GM18519 (cell line): ENCODE data around the gene PARP8.

Experiments
- ATAC-seq: cut with Tn5 transposase; IDR thresholded peaks from one replicate; pipeline ENCODE4 v1.9.1; 2021; ENCODE audit warnings: mild to moderate bottlenecking, moderate library complexity; ENCODE audit not compliant: unreplicated experiment, low FRiP score

PARP8 gene

GRCh38 chr5:50829023-50829422, 162.6 kb downstream of the PARP8 start:
- ATAC-seq = no peak

DNA sequence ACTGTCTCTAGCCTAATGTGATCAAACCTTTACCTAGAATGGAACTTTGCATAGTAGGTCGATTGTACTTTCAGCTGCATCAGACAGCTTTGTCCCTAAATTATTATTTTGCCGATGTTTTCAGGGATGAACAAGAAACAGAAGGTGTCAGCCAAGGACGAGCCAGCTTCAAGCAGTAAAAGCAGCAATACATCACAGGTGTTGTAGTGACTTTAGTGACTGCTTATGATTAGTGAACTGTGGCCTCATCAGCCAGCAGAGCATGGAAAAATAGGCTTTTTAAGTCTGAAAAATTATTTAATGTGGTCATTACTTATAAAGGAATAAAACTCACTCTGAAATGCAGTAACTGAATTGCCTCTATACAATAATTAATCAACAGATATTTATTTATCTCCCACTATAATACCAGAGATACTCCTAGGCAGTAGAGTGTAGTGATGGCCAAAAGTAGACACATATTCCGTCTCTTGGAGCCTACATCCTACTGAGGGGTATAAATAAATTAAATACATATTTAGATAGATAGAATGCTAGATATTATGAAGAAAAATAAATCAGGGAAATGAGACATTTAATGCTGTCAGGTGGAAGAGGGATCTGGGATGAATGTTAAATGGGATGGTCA, 166.3 kb downstream of the PARP8 start:
- ATAC-seq = no peak

DNA sequence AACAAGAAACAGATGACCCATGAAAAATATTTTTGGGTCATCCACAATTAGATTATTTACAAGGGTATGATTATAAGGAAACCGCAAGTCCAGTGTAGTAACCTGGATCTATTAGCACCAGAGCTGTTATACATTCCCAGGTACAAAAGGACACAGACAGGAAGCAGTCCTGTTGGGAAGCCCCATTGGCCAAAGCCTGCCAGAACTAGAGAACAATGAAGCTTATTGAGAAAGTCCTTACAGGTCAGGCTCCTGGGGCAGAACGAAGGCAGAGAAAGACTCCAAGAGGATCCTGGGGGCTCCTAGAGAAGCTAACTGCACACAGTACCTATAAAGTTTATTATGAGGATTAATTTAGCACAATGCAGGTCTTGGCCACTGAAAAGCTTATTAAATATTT, 169.9 kb downstream of the PARP8 start:
- no peak for ATAC-seq

- no peak for ATAC-seq
Observed at GRCh38 chr5:50839472-50839871, 173.0 kb downstream of the PARP8 start.

- no peak for ATAC-seq
Observed at GRCh38 chr5:50843091-50843490, 176.7 kb downstream of the PARP8 start.

DNA sequence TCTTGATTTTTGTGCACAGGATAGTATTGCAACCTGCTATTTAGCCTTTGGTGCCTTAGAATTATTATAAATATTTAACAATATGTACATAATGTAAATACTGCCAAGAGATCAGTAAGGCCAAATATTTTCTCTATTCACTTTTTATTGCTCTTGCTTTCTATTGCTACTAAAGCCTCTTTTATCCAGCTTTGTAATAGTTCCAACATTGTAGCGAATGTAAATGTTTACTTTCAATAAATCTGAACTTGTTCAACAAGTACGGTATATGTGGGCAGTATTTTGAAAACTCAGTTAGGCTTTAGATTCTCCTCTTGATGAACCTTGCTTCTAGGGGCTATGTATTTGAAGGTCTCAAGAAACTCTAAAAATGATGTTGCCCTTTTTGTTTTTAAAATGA, 179.8 kb downstream of the PARP8 start:
- ATAC-seq = no peak

- no peak for ATAC-seq
Observed at GRCh38 chr5:50849554-50849953, 183.1 kb downstream of the PARP8 start.

- ATAC-seq = peak; percentile 53
Observed at GRCh38 chr5:50853151-50853550, 186.7 kb downstream of the PARP8 start.

GRCh38 chr5:50854082-50854481, 187.6 kb downstream of the PARP8 start:
- no peak for ATAC-seq

GRCh38 chr5:50855001-50855400, 188.6 kb downstream of the PARP8 start:
- no peak for ATAC-seq

DNA sequence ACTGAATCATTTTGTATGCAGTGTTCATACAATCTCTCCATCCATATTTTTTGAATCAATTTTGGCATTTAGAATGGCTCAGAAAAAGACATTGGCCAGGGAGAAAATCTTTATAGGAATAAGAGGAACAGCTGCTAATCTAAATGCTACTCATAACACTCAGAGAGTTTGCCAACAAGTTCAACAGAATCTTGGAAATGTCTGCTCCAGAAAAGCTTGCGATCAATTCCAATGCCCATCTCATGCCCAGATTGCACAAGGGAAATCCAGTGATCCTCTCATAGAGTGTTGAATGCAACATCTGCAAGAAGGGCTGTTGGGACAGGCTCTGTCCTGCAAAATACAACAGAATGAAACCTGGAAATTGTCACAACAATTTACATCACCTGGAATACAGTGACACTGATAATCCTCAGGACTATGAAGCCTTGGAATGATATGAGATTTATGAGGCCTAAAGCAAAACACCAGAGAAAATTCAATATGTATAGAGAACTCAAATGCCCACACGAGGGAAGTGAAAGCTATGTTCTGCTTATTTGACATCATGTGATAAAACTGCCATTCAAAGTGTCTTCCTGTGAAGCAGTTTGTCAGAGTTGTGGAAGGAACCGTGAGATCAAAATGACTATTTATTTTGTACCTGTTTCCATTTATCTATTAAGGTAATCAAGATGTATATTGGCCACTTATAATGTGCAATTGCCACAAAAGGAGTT, 190.1 kb downstream of the PARP8 start:
- ATAC-seq = peak; percentile 88

- ATAC-seq = no peak
Observed at GRCh38 chr5:50863534-50864170, 197.2 kb downstream of the PARP8 start.

DNA sequence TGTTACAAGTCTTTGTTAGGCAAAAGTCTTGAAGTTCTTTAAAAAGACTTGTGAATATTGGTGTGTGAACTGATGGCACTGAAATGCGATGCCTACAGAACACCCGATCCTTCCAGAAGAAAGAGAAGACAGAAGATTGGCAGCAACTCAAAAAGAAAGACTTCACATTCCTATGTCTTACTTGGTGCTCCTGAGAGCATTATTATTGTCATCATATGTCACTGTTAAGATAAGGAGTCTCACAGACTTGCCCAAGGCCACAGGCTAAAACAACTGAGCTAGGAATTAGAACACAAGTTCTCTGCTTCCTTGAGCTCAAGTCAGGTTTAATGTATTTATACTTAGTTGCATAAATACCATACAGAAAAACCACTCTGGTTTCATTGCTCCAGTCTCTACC, 198.0 kb downstream of the PARP8 start:
- ATAC-seq = no peak

DNA sequence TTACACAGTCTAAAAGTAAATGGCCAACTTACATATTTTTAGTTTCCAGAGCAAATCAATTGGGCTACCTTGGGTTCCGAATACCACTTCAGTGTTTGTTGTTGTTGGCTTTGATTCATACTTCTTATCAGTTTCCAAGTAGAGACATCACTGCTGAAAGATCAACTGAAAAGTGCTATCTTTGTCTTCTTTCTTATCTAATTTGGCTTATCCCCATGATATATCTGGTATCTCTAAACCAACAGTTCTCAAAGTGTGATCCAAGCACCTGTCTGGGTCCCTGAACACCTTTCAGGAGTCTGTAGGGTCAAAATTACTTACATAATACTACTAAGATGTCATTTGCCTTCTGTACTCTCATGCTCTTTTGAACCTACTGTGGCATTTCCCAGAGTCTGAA, 200.0 kb downstream of the PARP8 start:
- ATAC-seq = no peak

DNA sequence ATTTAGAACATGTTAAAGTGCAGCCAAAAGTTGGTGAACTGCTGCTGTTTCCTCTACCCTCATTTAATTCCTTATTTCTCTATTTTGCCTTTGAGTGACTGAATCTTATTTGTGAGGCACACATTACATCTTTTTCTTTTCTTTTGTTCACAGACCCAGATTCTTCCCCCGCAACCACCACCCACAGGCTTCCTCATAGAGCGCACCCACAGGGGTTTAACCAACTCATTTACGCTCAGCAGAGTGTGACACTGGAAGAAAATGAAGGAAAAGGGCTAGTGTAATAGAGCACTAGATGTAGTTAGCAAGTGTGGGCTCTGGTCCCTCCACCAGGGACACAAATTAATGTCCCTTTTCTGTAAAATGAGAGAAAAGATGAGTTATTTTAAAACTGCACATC, 200.7 kb downstream of the PARP8 start:
- no peak for ATAC-seq

DNA sequence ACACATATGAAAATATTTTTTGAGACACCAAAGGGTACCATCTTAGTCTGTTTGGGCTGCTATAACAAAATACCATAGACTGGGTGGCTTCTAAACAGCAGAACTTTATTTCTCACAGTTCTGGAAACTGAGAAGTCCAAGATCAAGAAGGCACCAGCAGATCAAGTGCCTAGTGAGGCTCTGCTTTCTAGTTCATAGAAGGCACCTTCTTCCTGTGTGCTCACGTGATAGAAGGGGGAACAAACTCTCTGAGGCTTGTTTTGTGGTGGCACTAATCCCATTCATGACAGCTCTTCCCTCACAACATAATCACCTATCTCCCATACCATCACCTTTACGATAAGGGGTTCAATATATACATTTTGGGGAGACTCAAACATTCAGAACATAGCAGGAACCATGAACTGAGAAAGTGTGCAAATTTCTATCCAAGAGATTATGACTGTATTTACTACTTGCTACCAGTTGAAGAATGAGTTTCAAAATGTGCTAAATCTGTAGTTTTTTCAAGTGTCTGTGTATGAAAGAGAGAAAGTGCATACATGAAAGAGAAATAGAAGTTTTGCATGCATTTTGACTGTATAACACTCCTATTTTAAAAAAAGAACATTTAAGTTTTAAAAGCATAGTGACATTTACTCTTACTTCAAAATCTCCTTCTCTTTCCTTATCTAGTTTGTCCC, 207.3 kb downstream of the PARP8 start:
- no peak for ATAC-seq

DNA sequence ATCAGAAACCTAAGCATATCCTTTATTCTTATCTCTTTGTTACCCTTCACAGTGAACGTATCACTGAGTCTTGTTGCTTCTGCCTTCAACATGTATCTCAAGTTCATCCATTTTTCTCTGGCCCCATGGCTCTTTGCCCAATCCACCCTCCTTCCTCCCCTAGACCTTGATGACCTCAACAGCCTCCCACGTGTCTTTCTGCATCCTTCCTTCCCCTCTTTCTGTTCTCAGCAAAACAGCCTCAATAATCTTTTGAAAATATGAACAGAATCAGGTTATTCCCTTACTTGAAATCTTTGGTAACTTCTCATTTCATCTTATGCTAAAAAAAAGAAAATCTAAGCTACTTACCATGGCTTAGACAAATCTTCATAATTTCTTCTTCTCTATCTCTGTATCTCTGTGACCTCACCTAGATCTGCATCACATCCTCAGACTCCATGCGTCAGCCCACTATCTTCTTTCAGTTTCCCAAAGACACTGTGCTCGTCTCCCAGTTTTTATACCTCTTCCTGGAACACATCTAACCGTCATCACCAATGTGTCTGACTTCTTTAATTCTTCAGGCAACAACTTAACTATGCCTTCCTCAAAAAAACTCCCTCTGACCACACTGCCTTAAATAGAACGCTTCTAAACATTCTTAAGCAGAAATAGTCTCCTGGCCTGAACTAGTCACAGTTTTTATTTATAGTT, 208.0 kb downstream of the PARP8 start:
- no peak for ATAC-seq

DNA sequence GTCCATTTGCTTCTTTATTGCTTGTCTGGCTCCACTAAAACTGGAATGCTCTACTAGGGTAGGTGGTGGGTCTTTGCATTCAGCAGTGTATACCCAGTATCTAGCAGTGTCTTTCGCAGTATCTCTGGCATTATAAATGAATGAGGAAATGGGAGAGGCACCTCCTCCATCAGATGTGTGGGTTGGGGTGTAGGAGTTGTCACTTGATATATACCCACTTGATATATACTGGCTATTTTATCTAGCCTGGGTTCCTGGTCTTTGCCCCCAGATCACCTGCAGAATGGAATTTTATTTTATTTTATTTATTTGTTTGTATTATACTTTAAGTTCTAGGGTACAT, 208.5 kb downstream of the PARP8 start:
- no peak for ATAC-seq

DNA sequence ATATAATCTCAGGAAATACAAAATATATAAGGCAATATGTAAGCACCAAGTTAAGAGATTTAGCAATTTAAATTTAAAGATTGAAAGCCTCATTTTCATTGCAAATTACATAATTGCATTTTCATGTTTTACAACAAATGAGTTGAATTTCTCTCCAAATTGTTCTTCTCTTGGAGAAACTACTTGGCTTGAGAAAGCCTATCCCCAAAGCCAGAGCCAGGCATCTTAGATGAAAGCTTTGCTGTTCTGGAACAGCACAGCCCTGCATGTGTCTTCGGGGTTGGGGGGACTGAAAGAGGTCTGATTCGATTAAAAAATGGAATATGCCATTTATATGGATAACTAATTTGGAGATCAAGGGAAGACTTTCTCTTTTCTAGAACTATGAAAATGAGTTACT, 212.0 kb downstream of the PARP8 start:
- no peak for ATAC-seq

DNA sequence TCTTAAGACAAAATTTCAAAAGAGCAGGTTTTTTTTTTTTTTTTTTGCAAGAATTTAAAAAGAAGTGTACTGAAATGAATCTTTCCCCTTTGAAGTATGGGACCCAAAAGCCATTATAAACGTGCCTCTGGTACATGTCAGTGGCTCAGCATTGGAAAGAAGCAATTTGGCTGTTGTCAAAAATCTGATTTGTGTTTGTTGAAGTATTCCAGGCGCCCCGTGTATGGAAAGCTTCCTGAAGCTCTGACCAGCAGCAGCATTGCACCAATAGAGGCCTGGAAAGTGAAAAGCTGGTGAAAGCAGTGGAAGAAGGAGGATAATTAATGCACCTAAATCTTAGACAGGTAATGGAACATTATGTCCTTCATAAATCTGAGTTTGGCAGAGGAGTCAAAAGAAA, 215.0 kb downstream of the PARP8 start:
- no peak for ATAC-seq
